ENCODE data around the gene HELZ2. TPM values are rescaled to one million over a fixed set of nuclear protein-coding genes. Genes with fewer than 3 reads are reported as not detected.

Gene HELZ2
- total and polyA plus RNA-seq, 4 experiments from 2014 or later, result 2.0 to 45.4 (median 23.0) TPM

GRCh38 chr20:63553251-63553932 is 20.6 kb downstream of the HELZ2 start:
- intact Hi-C loops (cut with micrococcal nuclease), result loop anchor here (1.0 to 5.0 kb wide), 6 partner anchors 14 to 105 kb away; partner anchors contain the start of genes GMEB2, HELZ2, PTK6 and RTEL1
- CTCF ChIA-PET (ENCODE audit: partially characterized antibody), result interaction anchor here (0.6 to 4.7 kb wide), 3 partner anchors 16 to 74 kb away, joined by 3 to 33 read pairs (median 3); partner anchors contain the start of gene PTK6
- POLR2A ChIA-PET (ENCODE audit: partially characterized antibody), result interaction anchor here (0.7 to 3.1 kb wide), 20 partner anchors 8 to 427 kb away, joined by 3 to 32 read pairs (median 5); partner anchors contain the start of genes ARFRP1, GMEB2, HELZ2 and LIME1
- H3K36me3 Mint-ChIP-seq, result no peaks in the 10 kb centered on the region
- H3K4me1 ChIP-seq (ENCODE audit: insufficient read depth, low read length), result peaks cover 22% of the 10 kb centered on the region
- peak overlapping the region; percentile 68 to 92 (median 76) for H3K4me3 Mint-ChIP-seq
- peaks cover 5 to 27% (median 14%) of the 10 kb centered on the region in 4 donors for H3K4me1 Mint-ChIP-seq
- no peaks in the 10 kb centered on the region for H3K9me3 ChIP-seq (ENCODE audit: control insufficient read depth in 1 of 2, low read length in 2 of 2)
- H3K4me3 ChIP-seq (ENCODE audit: low read length in 2 of 2), result peak overlapping the region; percentile 23 to 66
- no peaks in the 10 kb centered on the region for H3K9me3 Mint-ChIP-seq
- H3K36me3 ChIP-seq (ENCODE audit: insufficient read depth, low read length), result no peaks in the 10 kb centered on the region
- peaks cover 0 to 6% of the 10 kb centered on the region in 2 donors for H3K27me3 Mint-ChIP-seq
- peak; percentile 87 to 93 (median 89) for DNase-seq
- peak overlapping the region; percentile 69 for H3K27ac ChIP-seq (ENCODE audit: low read depth, low read length)
- H3K27ac Mint-ChIP-seq, result peak overlapping the region; percentile 93 to 98 (median 97)
- H3K27me3 ChIP-seq (ENCODE audit: insufficient read depth, low read length), result no peaks in the 10 kb centered on the region

- Histone ChIP-seq H3K27me3 (ENCODE audit: insufficient read depth, low read length) (no peaks in the 10 kb centered on the region), H3K4me1 (ENCODE audit: insufficient read depth, low read length) (peaks cover 22% of the 10 kb centered on the region), H3K36me3 (ENCODE audit: insufficient read depth, low read length) (no peaks in the 10 kb centered on the region), H3K9me3 (ENCODE audit: control insufficient read depth in 1 of 2, low read length in 2 of 2) (no peaks in the 10 kb centered on the region), H3K4me3 (ENCODE audit: low read length in 2 of 2) (peak overlapping the region in 1 of 2 donors; percentile 30), H3K27ac (ENCODE audit: low read depth, low read length) (peak overlapping the region; percentile 69)
- peaks cover 0 to 6% of the 10 kb centered on the region in 2 donors for H3K27me3 Mint-ChIP-seq
- H3K36me3 Mint-ChIP-seq, result no peaks in the 10 kb centered on the region
- CTCF ChIA-PET (ENCODE audit: partially characterized antibody), result interaction anchor here (0.6 to 4.7 kb wide), 3 partner anchors 15 to 75 kb away, joined by 3 to 33 read pairs (median 3); partner anchors contain the start of gene PTK6
- POLR2A ChIA-PET (ENCODE audit: partially characterized antibody), result interaction anchor here (0.7 to 3.1 kb wide), 20 partner anchors 9 to 428 kb away, joined by 3 to 32 read pairs (median 5); partner anchors contain the start of genes ARFRP1, GMEB2, HELZ2 and LIME1
- H3K9me3 Mint-ChIP-seq, result no peaks in the 10 kb centered on the region
- H3K27ac Mint-ChIP-seq, result peak overlapping the region; percentile 93 to 98 (median 97)
- H3K4me1 Mint-ChIP-seq, result peaks cover 5 to 27% (median 14%) of the 10 kb centered on the region in 4 donors
- peak overlapping the region; percentile 68 to 92 (median 76) for H3K4me3 Mint-ChIP-seq
- intact Hi-C loops (cut with micrococcal nuclease), result loop anchor here (1.0 to 5.0 kb wide), 7 partner anchors 15 to 106 kb away; partner anchors contain the start of genes GMEB2, HELZ2, PPDPF and PTK6
- DNase-seq, result peak; percentile 79 to 84 (median 82)
These were observed 21.4 kb downstream of the HELZ2 start for GRCh38 chr20:63552481-63553249.

GRCh38 chr20:63551068-63551467 is 23.0 kb downstream of the HELZ2 start:
- H3K9me3 ChIP-seq (ENCODE audit: control insufficient read depth in 1 of 2, low read length in 2 of 2), result no peaks in the 10 kb centered on the region
- DNase-seq, result no peak
- Mint-ChIP-seq H3K36me3 (no peaks in the 10 kb centered on the region), H3K27me3 (peaks cover 0 to 6% of the 10 kb centered on the region in 2 donors), H3K27ac (peak overlapping the region in 2 of 7 donors; percentile 8 to 37), H3K9me3 (no peaks in the 10 kb centered on the region), H3K4me3 (no peak overlapping the region), H3K4me1 (peaks cover 5 to 27% (median 16%) of the 10 kb centered on the region in 4 donors)
- no peak overlapping the region for H3K4me3 ChIP-seq (ENCODE audit: low read length in 2 of 2)
- H3K36me3 ChIP-seq (ENCODE audit: insufficient read depth, low read length), result no peaks in the 10 kb centered on the region
- ChIA-PET POLR2A (ENCODE audit: partially characterized antibody) (interaction anchor here (1.8 to 2.4 kb wide), 2 partner anchors 8 to 13 kb away, joined by 7 to 18 read pairs; partner anchors contain the start of gene PTK6), CTCF (ENCODE audit: partially characterized antibody) (interaction anchor here (1.2 to 4.7 kb wide), 3 partner anchors 13 to 235 kb away, joined by 3 to 33 read pairs (median 3); partner anchors contain the start of gene PTK6)
- H3K27ac ChIP-seq (ENCODE audit: low read depth, low read length), result no peak overlapping the region
- intact Hi-C loops (cut with micrococcal nuclease), result loop anchor here (5.0 kb wide), 1 partner anchor 76 kb away; the partner anchor contains the start of gene GMEB2
- H3K4me1 ChIP-seq (ENCODE audit: insufficient read depth, low read length), result peaks cover 22% of the 10 kb centered on the region
- no peaks in the 10 kb centered on the region for H3K27me3 ChIP-seq (ENCODE audit: insufficient read depth, low read length)

- Histone ChIP-seq H3K27ac (ENCODE audit: low read depth, low read length) (no peak overlapping the region), H3K36me3 (ENCODE audit: insufficient read depth, low read length) (no peaks in the 10 kb centered on the region), H3K4me3 (ENCODE audit: low read length in 2 of 2) (no peak overlapping the region), H3K27me3 (ENCODE audit: insufficient read depth, low read length) (no peaks in the 10 kb centered on the region), H3K4me1 (ENCODE audit: insufficient read depth, low read length) (peaks cover 22% of the 10 kb centered on the region), H3K9me3 (ENCODE audit: control insufficient read depth in 1 of 2, low read length in 2 of 2) (no peaks in the 10 kb centered on the region)
- Mint-ChIP-seq H3K36me3 (no peaks in the 10 kb centered on the region), H3K4me1 (peaks cover 5 to 26% (median 16%) of the 10 kb centered on the region in 4 donors), H3K27me3 (peaks cover 0 to 6% of the 10 kb centered on the region in 2 donors), H3K27ac (peak overlapping the region in 1 of 7 donors; percentile 24), H3K9me3 (no peaks in the 10 kb centered on the region), H3K4me3 (no peak overlapping the region)
- intact Hi-C loops (cut with micrococcal nuclease), result loop anchor here (5.0 kb wide), 1 partner anchor 78 kb away; the partner anchor contains the start of gene GMEB2
- ChIA-PET POLR2A (ENCODE audit: partially characterized antibody) (interaction anchor here (1.8 kb wide), 1 partner anchor 12 kb away, joined by 7 read pairs; the partner anchor contains the start of gene PTK6), CTCF (ENCODE audit: partially characterized antibody) (interaction anchor here (4.7 kb wide), 1 partner anchor 12 kb away, joined by 33 read pairs; the partner anchor contains the start of gene PTK6)
- no peak for DNase-seq
These were observed 24.3 kb downstream of the HELZ2 start for GRCh38 chr20:63549679-63550282.

GRCh38 chr20:63549019-63549418 is 25.0 kb downstream of the HELZ2 start:
- Histone ChIP-seq H3K4me3 (ENCODE audit: low read length in 2 of 2) (no peak overlapping the region), H3K36me3 (ENCODE audit: insufficient read depth, low read length) (no peaks in the 10 kb centered on the region), H3K9me3 (ENCODE audit: control insufficient read depth in 1 of 2, low read length in 2 of 2) (no peaks in the 10 kb centered on the region), H3K4me1 (ENCODE audit: insufficient read depth, low read length) (peaks cover 16% of the 10 kb centered on the region), H3K27me3 (ENCODE audit: insufficient read depth, low read length) (no peaks in the 10 kb centered on the region), H3K27ac (ENCODE audit: low read depth, low read length) (no peak overlapping the region)
- H3K36me3 Mint-ChIP-seq, result no peaks in the 10 kb centered on the region
- ChIA-PET POLR2A (ENCODE audit: partially characterized antibody) (no interaction called here), CTCF (ENCODE audit: partially characterized antibody) (interaction anchor here (4.7 kb wide), 1 partner anchor 11 kb away, joined by 33 read pairs; the partner anchor contains the start of gene PTK6)
- H3K27me3 Mint-ChIP-seq, result peaks cover 0 to 6% of the 10 kb centered on the region in 2 donors
- intact Hi-C loops (cut with micrococcal nuclease), result no loop called here
- peaks cover 5 to 24% (median 14%) of the 10 kb centered on the region in 4 donors for H3K4me1 Mint-ChIP-seq
- H3K4me3 Mint-ChIP-seq, result no peak overlapping the region
- H3K27ac Mint-ChIP-seq, result no peak overlapping the region
- no peak for DNase-seq
- no peaks in the 10 kb centered on the region for H3K9me3 Mint-ChIP-seq

GRCh38 chr20:63548542-63548941 is 25.5 kb downstream of the HELZ2 start:
- Histone ChIP-seq H3K36me3 (ENCODE audit: insufficient read depth, low read length) (no peaks in the 10 kb centered on the region), H3K27me3 (ENCODE audit: insufficient read depth, low read length) (no peaks in the 10 kb centered on the region), H3K9me3 (ENCODE audit: control insufficient read depth in 1 of 2, low read length in 2 of 2) (no peaks in the 10 kb centered on the region), H3K27ac (ENCODE audit: low read depth, low read length) (no peak overlapping the region), H3K4me3 (ENCODE audit: low read length in 2 of 2) (no peak overlapping the region), H3K4me1 (ENCODE audit: insufficient read depth, low read length) (peaks cover 16% of the 10 kb centered on the region)
- Mint-ChIP-seq H3K27ac (peak overlapping the region in 1 of 7 donors; percentile 23), H3K36me3 (no peaks in the 10 kb centered on the region), H3K4me1 (peaks cover 8 to 29% (median 17%) of the 10 kb centered on the region in 4 donors), H3K27me3 (peaks cover 2 to 8% of the 10 kb centered on the region in 2 donors), H3K4me3 (no peak overlapping the region), H3K9me3 (no peaks in the 10 kb centered on the region)
- intact Hi-C loops (cut with micrococcal nuclease), result no loop called here
- DNase-seq, result no peak
- ChIA-PET POLR2A (ENCODE audit: partially characterized antibody) (no interaction called here), CTCF (ENCODE audit: partially characterized antibody) (no interaction called here)

Measured in CD4-positive, alpha-beta memory T cell (primary cell).